Measurements from ENCODE around the gene TUNAR.

Gene TUNAR

GRCh38 chr14:95876761-95877538 is at the start of gene TUNAR:
TUNAR (plus strand) TSS chr14:95876832.
- no peak for DNase-seq

GRCh38 chr14:95828649-95829265 is 47.9 kb upstream of the TUNAR start:
- DNase-seq = no peak

- no peak for DNase-seq
Observed at GRCh38 chr14:95829321-95829720, 47.3 kb upstream of the TUNAR start.

- no peak for DNase-seq
Observed at GRCh38 chr14:95830386-95830785, 46.2 kb upstream of the TUNAR start.

- no peak for DNase-seq
Observed at GRCh38 chr14:95831041-95831440, 45.6 kb upstream of the TUNAR start.

- DNase-seq = no peak
Observed at GRCh38 chr14:95831468-95831867, 45.2 kb upstream of the TUNAR start.

- DNase-seq = no peak
Observed at GRCh38 chr14:95832012-95832411, 44.6 kb upstream of the TUNAR start.

GRCh38 chr14:95833429-95833828 is 43.2 kb upstream of the TUNAR start:
- no peak for DNase-seq

- DNase-seq = no peak
Observed at GRCh38 chr14:95834496-95834895, 42.1 kb upstream of the TUNAR start.

GRCh38 chr14:95835121-95835730 is 41.4 kb upstream of the TUNAR start:
- DNase-seq = no peak

- no peak for DNase-seq
Observed at GRCh38 chr14:95838862-95839261, 37.8 kb upstream of the TUNAR start.

GRCh38 chr14:95840094-95840700 is 36.4 kb upstream of the TUNAR start:
- DNase-seq = no peak

GRCh38 chr14:95841668-95842067 is 35.0 kb upstream of the TUNAR start:
- DNase-seq = no peak

- no peak for DNase-seq
Observed at GRCh38 chr14:95849761-95850160, 26.9 kb upstream of the TUNAR start.

GRCh38 chr14:95850429-95850828 is 26.2 kb upstream of the TUNAR start:
- no peak for DNase-seq

GRCh38 chr14:95855606-95856005 is 21.0 kb upstream of the TUNAR start:
- no peak for DNase-seq

GRCh38 chr14:95857275-95857674 is 19.4 kb upstream of the TUNAR start:
- DNase-seq = no peak

- DNase-seq = no peak
Observed at GRCh38 chr14:95858893-95859292, 17.7 kb upstream of the TUNAR start.

- no peak for DNase-seq
Observed at GRCh38 chr14:95862243-95862642, 14.4 kb upstream of the TUNAR start.

- no peak for DNase-seq
Observed at GRCh38 chr14:95863295-95863694, 13.3 kb upstream of the TUNAR start.

- DNase-seq = no peak
Observed at GRCh38 chr14:95869776-95870175, 6.9 kb upstream of the TUNAR start.

GRCh38 chr14:95870772-95871171 is 5.9 kb upstream of the TUNAR start:
- no peak for DNase-seq

GRCh38 chr14:95871531-95871930 is 5.1 kb upstream of the TUNAR start:
- no peak for DNase-seq

GRCh38 chr14:95872777-95873176 is 3.9 kb upstream of the TUNAR start:
- DNase-seq = no peak
